Stimulated activated effector memory CD8-positive, alpha-beta T cell treated with anti-CD3 and anti-CD28 coated beads, Interleukin-12 subunit alpha, Interleukin-12 subunit beta, amount 100 ng/mL, for 72 hours (primary cell): Measurements from ENCODE around the gene AKR1C3.

Experiments used
- ATAC-seq: fragments of 150-1000 bp; cut with Tn5 transposase; 2 replicates; pipeline ENCODE4 v1.10.0; 2021
- DNase-seq, 2 donors: peaks; one replicate each; pipeline ENCODE4 v3.0.0; 2021 to 2022; ENCODE audit warnings: low spot score in 2 of 2
- H3K27ac Mint-ChIP-seq: one replicate; pipeline ENCODE4 v1.8.0; 2022; ENCODE audit warnings: mild to moderate bottlenecking, mixed read lengths
- H3K36me3 Mint-ChIP-seq: one replicate; pipeline ENCODE4 v1.8.0; 2022; ENCODE audit warnings: mild to moderate bottlenecking, mixed read lengths
- H3K4me1 Mint-ChIP-seq: one replicate; pipeline ENCODE4 v1.8.0; 2022; ENCODE audit warnings: mixed read lengths
- H3K4me3 Mint-ChIP-seq: one replicate; pipeline ENCODE4 v1.8.0; 2022; ENCODE audit warnings: mild to moderate bottlenecking, mixed read lengths
- H3K9me3 Mint-ChIP-seq: one replicate; pipeline ENCODE4 v1.8.0; 2022; ENCODE audit warnings: mixed read lengths

AKR1C3 gene

DNA sequence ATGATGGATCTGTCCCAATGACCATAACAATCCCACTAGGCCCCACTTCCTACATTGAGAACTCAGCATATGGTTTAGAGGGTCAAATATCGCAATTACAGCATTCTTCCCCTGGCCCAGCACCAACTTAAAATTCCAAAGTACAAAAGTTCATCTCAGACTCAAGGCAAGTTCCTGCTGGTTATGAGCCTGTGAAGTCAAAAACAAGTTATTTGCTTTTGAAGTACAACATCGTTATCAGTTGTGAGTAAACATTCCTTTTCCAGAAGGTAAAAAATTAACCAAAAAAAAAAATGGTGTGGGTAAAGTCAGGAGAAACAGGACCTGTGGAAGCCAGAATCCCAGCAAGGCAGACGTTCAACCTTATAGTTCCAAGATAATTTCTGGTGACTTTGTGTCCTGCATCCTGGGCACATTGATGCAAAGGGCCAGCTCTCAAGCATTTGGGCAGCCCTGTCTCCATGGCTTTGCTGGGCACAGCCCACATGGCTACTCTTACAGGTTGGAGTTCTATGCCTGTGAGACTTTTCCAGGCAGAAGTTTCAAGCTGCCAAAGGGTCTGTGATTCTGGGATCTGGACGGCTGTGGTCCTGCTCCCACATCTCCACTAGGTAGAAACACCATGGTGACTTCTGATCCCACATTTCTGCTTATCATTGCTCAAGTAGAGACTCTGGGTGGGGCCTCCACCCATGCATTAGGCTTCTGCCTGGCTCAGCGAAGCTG is 53.2 kb downstream of the AKR1C3 start:
- Mint-ChIP-seq H3K4me1 (no peaks in the 10 kb centered on the region), H3K4me3 (no peak overlapping the region), H3K27ac (no peak overlapping the region), H3K36me3 (no peaks in the 10 kb centered on the region), H3K9me3 (peaks cover 3% of the 10 kb centered on the region)
- no peak for DNase-seq
- ATAC-seq = no peak

- H3K36me3 Mint-ChIP-seq = no peaks in the 10 kb centered on the region
- no peak overlapping the region for H3K4me3 Mint-ChIP-seq
- ATAC-seq = no peak
- DNase-seq = no peak
- H3K9me3 Mint-ChIP-seq = peaks cover 3% of the 10 kb centered on the region
- H3K27ac Mint-ChIP-seq = no peak overlapping the region
- no peaks in the 10 kb centered on the region for H3K4me1 Mint-ChIP-seq
Measured at GRCh38 chr10:5147981-5148677, 53.9 kb downstream of the AKR1C3 start.

DNA sequence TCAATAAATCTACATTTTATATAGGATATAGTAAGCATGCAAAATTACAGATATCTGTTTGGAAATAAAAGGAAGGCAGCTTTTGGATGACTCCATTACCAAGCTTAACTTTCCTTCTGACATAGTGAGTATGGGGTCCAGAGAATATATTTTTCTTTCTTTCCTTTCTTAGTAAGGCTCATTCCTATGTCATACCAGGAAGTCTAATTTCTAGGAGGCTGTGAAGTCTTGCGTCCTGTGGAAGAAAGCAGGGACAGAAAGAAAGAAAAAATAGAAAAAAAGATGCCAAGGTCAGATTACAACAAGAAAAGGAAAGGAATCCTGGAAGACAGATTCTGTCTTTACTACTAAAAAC is 54.4 kb downstream of the AKR1C3 start:
- no peaks in the 10 kb centered on the region for H3K36me3 Mint-ChIP-seq
- no peak overlapping the region for H3K27ac Mint-ChIP-seq
- ATAC-seq (no peak), DNase-seq (no peak)
- peaks cover 3% of the 10 kb centered on the region for H3K9me3 Mint-ChIP-seq
- no peak overlapping the region for H3K4me3 Mint-ChIP-seq
- H3K4me1 Mint-ChIP-seq = no peaks in the 10 kb centered on the region

- no peak for ATAC-seq
Measured at GRCh38 chr10:5151076-5151475, 56.9 kb downstream of the AKR1C3 start.

DNA sequence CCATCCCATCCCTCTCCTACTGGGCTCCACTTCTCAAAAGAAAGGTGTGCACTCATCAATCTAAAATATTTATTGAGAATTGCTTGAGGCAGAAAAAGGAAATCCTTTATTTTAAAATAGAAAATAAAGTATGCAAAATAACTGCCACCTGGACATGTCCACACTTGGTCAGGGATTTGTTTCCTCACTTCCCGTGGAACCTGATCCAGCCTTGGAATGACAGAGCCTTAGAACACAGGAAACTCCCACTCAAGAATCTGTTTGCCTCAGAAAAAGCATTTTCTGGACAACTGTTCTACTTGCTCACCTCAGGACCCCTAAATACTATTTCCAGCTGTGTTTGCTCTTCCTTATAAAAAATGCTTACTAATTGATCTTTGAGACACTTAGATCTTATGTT is 61.7 kb downstream of the AKR1C3 start:
- H3K9me3 Mint-ChIP-seq = no peaks in the 10 kb centered on the region
- no peaks in the 10 kb centered on the region for H3K36me3 Mint-ChIP-seq
- H3K4me1 Mint-ChIP-seq = no peaks in the 10 kb centered on the region
- H3K4me3 Mint-ChIP-seq = no peak overlapping the region
- H3K27ac Mint-ChIP-seq = no peak overlapping the region
- DNase-seq = no peak
- no peak for ATAC-seq

More at GRCh38 chr10:5151076-5151475, 56.9 kb downstream of the AKR1C3 start:
- no peak overlapping the region for H3K27ac Mint-ChIP-seq
- H3K4me3 Mint-ChIP-seq = no peak overlapping the region
- H3K9me3 Mint-ChIP-seq = peaks cover 3% of the 10 kb centered on the region
- H3K4me1 Mint-ChIP-seq = no peaks in the 10 kb centered on the region
- DNase-seq = no peak
- no peaks in the 10 kb centered on the region for H3K36me3 Mint-ChIP-seq
